Colonic mucosa (tissue), 4 donors: ENCODE data around the gene SUPT20HL1. TPM values are rescaled to one million over a fixed set of nuclear protein-coding genes. Genes with fewer than 3 reads are reported as not detected.

Source experiments
- DNase-seq: peaks from one replicate; pipeline ENCODE4 v3.0.0-alpha.2; 2020
- H3K27ac ChIP-seq: fragments of 200-600 bp; one replicate; pipeline ENCODE4 v1.8.0; 2021
- H3K27me3 ChIP-seq: fragments of 200-600 bp; one replicate; pipeline ENCODE4 v1.8.0; 2021
- H3K36me3 ChIP-seq: fragments of 200-600 bp; one replicate; pipeline ENCODE4 v1.8.0; 2021
- H3K4me1 ChIP-seq: fragments of 200-600 bp; one replicate; pipeline ENCODE4 v1.8.0; 2021; ENCODE audit warnings: mild to moderate bottlenecking
- H3K4me3 ChIP-seq: fragments of 200-600 bp; one replicate; pipeline ENCODE4 v1.8.0; 2021
- H3K9ac ChIP-seq, 2 donors: one replicate each; pipeline ENCODE4 v1.7.0; 2013; ENCODE audit warnings: control low read depth in 2 of 2, low read depth in 2 of 2, low read length in 2 of 2
- H3K9me3 ChIP-seq: fragments of 200-600 bp; one replicate; pipeline ENCODE4 v1.8.0; 2021
- intact Hi-C: fragments of 100-400 bp; cut with DNase I; formaldehyde crosslinking; loops from one replicate; pipeline ENCODE4 v1.14.1; 2022
- total RNA-seq, 2 donors: library from RNA; stranded (reverse); fragmentation: NEBNext Ultra II Directional in 1 of 2; extraction: Animal tissue kit (Norgen Biotek cat#: 25700) in 1 of 2; gene quantifications; one replicate each; pipeline ENCODE4 v1.2.1, GENCODE V29; 2021
- TF ChIP-seq, protein P1 (sequence below): fragments of 200-600 bp; IDR thresholded peaks from one replicate; pipeline ENCODE4 v1.8.0; 2022; ENCODE audit warnings: antibody characterized with exemption, mild to moderate bottlenecking
- donor health status: healthy.
- donor health status: DM: no; HTN: no; CAD: no.
- donor health status: DM: no; HTN: no; CAD: no.

Gene SUPT20HL1
- total RNA-seq, 2 donors from 2014 or later = not detected

GRCh38 chrX:24375600-24376131 lies 15.2 kb downstream of the SUPT20HL1 start:
- Histone ChIP-seq H3K36me3 (no peaks in the 10 kb centered on the region), H3K9ac (no peak overlapping the region), H3K9me3 (no peaks in the 10 kb centered on the region), H3K4me1 (no peaks in the 10 kb centered on the region), H3K27ac (no peak overlapping the region), H3K27me3 (no peaks in the 10 kb centered on the region), H3K4me3 (no peak overlapping the region)
- intact Hi-C loops = no loop called here
- TF ChIP-seq, protein P1, sequence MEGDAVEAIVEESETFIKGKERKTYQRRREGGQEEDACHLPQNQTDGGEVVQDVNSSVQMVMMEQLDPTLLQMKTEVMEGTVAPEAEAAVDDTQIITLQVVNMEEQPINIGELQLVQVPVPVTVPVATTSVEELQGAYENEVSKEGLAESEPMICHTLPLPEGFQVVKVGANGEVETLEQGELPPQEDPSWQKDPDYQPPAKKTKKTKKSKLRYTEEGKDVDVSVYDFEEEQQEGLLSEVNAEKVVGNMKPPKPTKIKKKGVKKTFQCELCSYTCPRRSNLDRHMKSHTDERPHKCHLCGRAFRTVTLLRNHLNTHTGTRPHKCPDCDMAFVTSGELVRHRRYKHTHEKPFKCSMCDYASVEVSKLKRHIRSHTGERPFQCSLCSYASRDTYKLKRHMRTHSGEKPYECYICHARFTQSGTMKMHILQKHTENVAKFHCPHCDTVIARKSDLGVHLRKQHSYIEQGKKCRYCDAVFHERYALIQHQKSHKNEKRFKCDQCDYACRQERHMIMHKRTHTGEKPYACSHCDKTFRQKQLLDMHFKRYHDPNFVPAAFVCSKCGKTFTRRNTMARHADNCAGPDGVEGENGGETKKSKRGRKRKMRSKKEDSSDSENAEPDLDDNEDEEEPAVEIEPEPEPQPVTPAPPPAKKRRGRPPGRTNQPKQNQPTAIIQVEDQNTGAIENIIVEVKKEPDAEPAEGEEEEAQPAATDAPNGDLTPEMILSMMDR = no peak
- DNase-seq = no peak

DNA sequence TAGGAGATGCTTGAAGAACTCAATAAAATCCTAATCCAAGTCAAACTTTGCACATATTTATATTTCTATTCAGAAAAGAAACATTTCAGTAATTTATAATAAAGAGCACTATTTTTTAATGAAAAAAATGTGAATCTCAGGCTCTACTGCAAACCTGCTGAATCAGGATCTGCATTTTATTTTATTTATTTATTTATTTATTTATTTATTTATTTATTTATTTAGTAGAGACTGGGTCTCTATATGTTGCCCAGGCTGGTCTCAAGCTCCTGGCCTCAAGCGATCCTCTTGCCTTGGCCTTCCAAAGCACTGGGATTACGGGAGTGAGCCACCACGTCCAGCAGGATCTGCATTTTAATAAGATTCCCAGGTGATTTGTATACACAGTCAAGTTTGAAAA lies 16.0 kb downstream of the SUPT20HL1 start:
- Histone ChIP-seq H3K9ac (no peak overlapping the region), H3K9me3 (no peaks in the 10 kb centered on the region), H3K36me3 (no peaks in the 10 kb centered on the region), H3K27ac (no peak overlapping the region), H3K4me3 (no peak overlapping the region), H3K4me1 (no peaks in the 10 kb centered on the region), H3K27me3 (no peaks in the 10 kb centered on the region)
- intact Hi-C loops = no loop called here
- DNase-seq = no peak
- TF ChIP-seq, protein P1 = no peak

DNA sequence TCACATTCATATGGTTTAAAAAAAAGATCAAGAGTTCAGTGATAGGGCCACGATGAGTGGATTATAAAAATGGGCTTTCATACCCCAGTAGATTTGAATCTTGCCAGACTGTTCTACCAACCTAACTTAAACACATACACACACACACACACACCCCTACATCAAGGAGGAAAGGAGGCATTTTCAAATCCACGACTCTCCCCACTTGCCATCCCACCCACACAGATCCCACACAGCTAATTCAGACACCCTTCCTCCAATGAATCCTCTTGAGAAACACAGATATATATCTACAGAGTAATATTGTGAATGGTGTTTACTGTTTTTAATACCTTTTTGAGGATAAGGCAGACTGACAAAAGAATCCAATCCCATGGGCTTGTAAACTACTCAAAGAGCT lies 16.8 kb downstream of the SUPT20HL1 start:
- Histone ChIP-seq H3K27ac (no peak overlapping the region), H3K36me3 (no peaks in the 10 kb centered on the region), H3K9me3 (no peaks in the 10 kb centered on the region), H3K9ac (no peak overlapping the region), H3K4me3 (no peak overlapping the region), H3K27me3 (no peaks in the 10 kb centered on the region), H3K4me1 (no peaks in the 10 kb centered on the region)
- TF ChIP-seq, protein P1 = no peak
- no peak for DNase-seq
- intact Hi-C loops = no loop called here

GRCh38 chrX:24377911-24378468 lies 17.6 kb downstream of the SUPT20HL1 start:
- H3K9ac ChIP-seq = no peak overlapping the region
- H3K36me3 ChIP-seq = no peaks in the 10 kb centered on the region
- no peak overlapping the region for H3K27ac ChIP-seq
- H3K27me3 ChIP-seq = no peaks in the 10 kb centered on the region
- no peaks in the 10 kb centered on the region for H3K9me3 ChIP-seq
- no peaks in the 10 kb centered on the region for H3K4me1 ChIP-seq
- no peak overlapping the region for H3K4me3 ChIP-seq
- TF ChIP-seq, protein P1 = no peak
- DNase-seq = no peak
- intact Hi-C loops = no loop called here

- H3K9me3 ChIP-seq = no peaks in the 10 kb centered on the region
- H3K27me3 ChIP-seq = no peaks in the 10 kb centered on the region
- no peak for DNase-seq
- H3K9ac ChIP-seq = no peak overlapping the region
- TF ChIP-seq, protein P1 = no peak
- H3K36me3 ChIP-seq = no peaks in the 10 kb centered on the region
- intact Hi-C loops = no loop called here
- no peak overlapping the region for H3K4me3 ChIP-seq
- no peak overlapping the region for H3K27ac ChIP-seq
- H3K4me1 ChIP-seq = no peaks in the 10 kb centered on the region
Measured at GRCh38 chrX:24378706-24379105, 18.3 kb downstream of the SUPT20HL1 start.
